HEK293T (cell line): Measurements from ENCODE around the gene TCN2.
"Not testable (repeated sequence)": the region's sequence is repeated elsewhere in the genome, so short reads cannot be mapped to it uniquely, and the experiment has no call there.

ENCODE experiments used
- CTCF ChIA-PET: fragments of 350-600 bp; formaldehyde crosslinking; extraction: SDS; loops from one replicate; lab custom pipeline; 2021; ENCODE audit warnings: antibody characterized with exemption, inconsistent platforms; lab: Yijun Ruan, JAX
- POLR2A ChIA-PET: fragments of 350-600 bp; formaldehyde crosslinking; extraction: SDS; loops from one replicate; lab custom pipeline; 2020; ENCODE audit warnings: antibody characterized with exemption, inconsistent platforms; lab: Yijun Ruan, JAX
- DNase-seq: peaks from one replicate; pipeline ENCODE4 v3.0.0; 2012; ENCODE audit warnings: mixed read lengths; ENCODE audit errors: extremely low spot score
- ARNT ChIP-seq: fragments of 450-650 bp; IDR thresholded peaks from 2 replicates; pipeline ENCODE4 v1.6.1; 2017; ENCODE audit warnings: mild to moderate bottlenecking
- BHLHE40 ChIP-seq: fragments of 450-650 bp; IDR thresholded peaks from 2 replicates; pipeline ENCODE4 v1.6.1; 2016; ENCODE audit warnings: mild to moderate bottlenecking, moderate library complexity, borderline replicate concordance
- CTBP1 ChIP-seq: fragments of 450-650 bp; IDR thresholded peaks from 2 replicates; pipeline ENCODE4 v1.6.1; 2016; ENCODE audit warnings: borderline replicate concordance
- ELF4 ChIP-seq: fragments of 450-650 bp; IDR thresholded peaks from 2 replicates; pipeline ENCODE4 v1.6.1; 2017; ENCODE audit warnings: antibody characterized with exemption
- FOXA1 ChIP-seq: fragments of 450-650 bp; IDR thresholded peaks from 2 replicates; pipeline ENCODE4 v1.6.1; 2016; ENCODE audit warnings: mild to moderate bottlenecking
- FOXK2 ChIP-seq: fragments of 450-650 bp; IDR thresholded peaks from 2 replicates; pipeline ENCODE4 v1.6.1; 2016; ENCODE audit warnings: mild to moderate bottlenecking
- FOXM1 ChIP-seq: fragments of 450-650 bp; IDR thresholded peaks from 2 replicates; pipeline ENCODE4 v1.6.1; 2017; ENCODE audit warnings: mild to moderate bottlenecking, borderline replicate concordance
- HDGF ChIP-seq: fragments of 450-650 bp; IDR thresholded peaks from 2 replicates; pipeline ENCODE4 v1.6.1; 2017; ENCODE audit warnings: antibody characterized with exemption, borderline replicate concordance
- L3MBTL2 ChIP-seq: fragments of 450-650 bp; conservative IDR thresholded peaks from 2 replicates; pipeline ENCODE4 v1.6.1; 2016; ENCODE audit warnings: mild to moderate bottlenecking
- LEF1 ChIP-seq: fragments of 450-650 bp; IDR thresholded peaks from 2 replicates; pipeline ENCODE4 v1.6.1; 2017; ENCODE audit warnings: mild to moderate bottlenecking, borderline replicate concordance
- NFRKB ChIP-seq: fragments of 450-650 bp; IDR thresholded peaks from 2 replicates; pipeline ENCODE4 v1.6.1; 2016; ENCODE audit warnings: mild to moderate bottlenecking, moderate library complexity
- SP1 ChIP-seq: fragments of 450-650 bp; IDR thresholded peaks from 2 replicates; pipeline ENCODE4 v1.6.1; 2017
- SUZ12 ChIP-seq: fragments of 450-650 bp; IDR thresholded peaks from 2 replicates; pipeline ENCODE4 v1.6.1; 2016; ENCODE audit warnings: mild to moderate bottlenecking
- TARDBP ChIP-seq: fragments of 450-650 bp; IDR thresholded peaks from 2 replicates; pipeline ENCODE4 v1.6.1; 2016
- ZNF384 ChIP-seq: fragments of 450-650 bp; IDR thresholded peaks from 2 replicates; pipeline ENCODE4 v1.6.1; 2016
- TF ChIP-seq, protein P1 (sequence below): fragments of 450-650 bp; IDR thresholded peaks from 2 replicates; pipeline ENCODE4 v1.6.1; 2016

The TCN2 gene

DNA sequence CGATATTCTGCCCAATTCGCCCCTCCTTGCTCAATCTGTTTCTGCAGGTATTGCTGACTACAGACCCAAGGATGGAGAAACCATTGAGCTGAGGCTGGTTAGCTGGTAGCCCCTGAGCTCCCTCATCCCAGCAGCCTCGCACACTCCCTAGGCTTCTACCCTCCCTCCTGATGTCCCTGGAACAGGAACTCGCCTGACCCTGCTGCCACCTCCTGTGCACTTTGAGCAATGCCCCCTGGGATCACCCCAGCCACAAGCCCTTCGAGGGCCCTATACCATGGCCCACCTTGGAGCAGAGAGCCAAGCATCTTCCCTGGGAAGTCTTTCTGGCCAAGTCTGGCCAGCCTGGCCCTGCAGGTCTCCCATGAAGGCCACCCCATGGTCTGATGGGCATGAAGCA is 19.4 kb downstream of the TCN2 start:
- DNase-seq: no peak
- ChIA-PET POLR2A (interaction anchor here (2.0 kb wide), 1 partner anchor 9 kb away, joined by 9 read pairs; the partner anchor contains the start of gene SLC35E4), CTCF (interaction anchor here (0.7 to 1.2 kb wide), 2 partner anchors 8 to 24 kb away, joined by 4 read pairs; no protein-coding TSS in a partner anchor)
- TF ChIP-seq BHLHE40: no peak
- TF ChIP-seq, protein P1, sequence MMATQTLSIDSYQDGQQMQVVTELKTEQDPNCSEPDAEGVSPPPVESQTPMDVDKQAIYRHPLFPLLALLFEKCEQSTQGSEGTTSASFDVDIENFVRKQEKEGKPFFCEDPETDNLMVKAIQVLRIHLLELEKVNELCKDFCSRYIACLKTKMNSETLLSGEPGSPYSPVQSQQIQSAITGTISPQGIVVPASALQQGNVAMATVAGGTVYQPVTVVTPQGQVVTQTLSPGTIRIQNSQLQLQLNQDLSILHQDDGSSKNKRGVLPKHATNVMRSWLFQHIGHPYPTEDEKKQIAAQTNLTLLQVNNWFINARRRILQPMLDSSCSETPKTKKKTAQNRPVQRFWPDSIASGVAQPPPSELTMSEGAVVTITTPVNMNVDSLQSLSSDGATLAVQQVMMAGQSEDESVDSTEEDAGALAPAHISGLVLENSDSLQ: no peak
- TF ChIP-seq FOXA1: no peak
- TF ChIP-seq ZNF384: no peak
- TF ChIP-seq LEF1: no peak
- no peak for TF ChIP-seq CTBP1
- no peak for TF ChIP-seq ARNT
- no peak for TF ChIP-seq HDGF
- no peak for TF ChIP-seq FOXM1
- no peak for TF ChIP-seq FOXK2
- no peak for TF ChIP-seq ELF4
- TF ChIP-seq TARDBP: no peak
- no peak for TF ChIP-seq NFRKB

DNA sequence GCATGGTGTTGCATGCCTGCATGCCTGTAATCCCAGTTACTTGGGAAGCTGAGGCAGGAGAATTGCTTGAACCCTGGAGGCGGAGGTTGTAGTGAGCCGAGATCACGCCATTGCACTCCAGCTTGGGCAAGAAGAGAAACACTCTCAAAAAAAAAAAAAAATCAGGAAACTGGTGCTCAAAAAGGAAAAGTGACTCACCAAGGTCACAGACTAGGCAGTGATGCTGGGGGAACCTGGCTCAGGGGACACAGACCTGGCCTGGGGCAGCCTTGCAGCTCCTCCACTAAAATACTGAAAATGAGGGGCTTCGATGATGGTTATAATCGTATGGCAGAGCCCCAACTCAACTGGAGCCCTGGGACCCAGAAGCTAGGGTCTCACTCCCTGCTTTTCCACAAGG is 20.5 kb downstream of the TCN2 start:
- TF ChIP-seq SUZ12 (no peak), LEF1 (no peak), FOXA1 (no peak), FOXK2 (no peak), ELF4 (no peak)
- ChIA-PET POLR2A (no interaction called here), CTCF (no interaction called here)
- no peak for DNase-seq

DNA sequence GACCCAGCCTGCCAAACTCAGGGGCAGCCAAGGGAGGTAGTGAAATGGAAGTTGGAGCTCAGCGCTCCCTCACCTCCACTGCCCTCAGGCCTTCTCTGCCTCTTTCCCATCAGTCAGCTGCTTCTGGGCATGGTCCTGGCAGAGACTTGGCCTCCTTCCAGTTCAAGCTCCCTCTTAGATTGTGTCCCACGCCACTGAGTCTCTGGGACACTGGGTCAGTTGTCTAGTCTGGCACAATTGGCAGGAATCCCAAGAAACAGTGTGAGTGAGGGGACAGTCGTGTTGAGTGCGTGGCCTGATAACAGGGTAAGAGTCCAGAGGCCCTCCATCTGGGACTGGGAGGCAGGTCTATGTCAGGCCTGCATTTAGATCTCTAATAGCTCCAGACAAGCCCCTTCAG is 21.5 kb downstream of the TCN2 start:
- TF ChIP-seq TARDBP (no peak), FOXK2 (no peak), FOXA1 (no peak), SP1 (no peak)
- TF ChIP-seq, protein P1: no peak
- DNase-seq: no peak
- ChIA-PET CTCF (no interaction called here), POLR2A (no interaction called here)

DNA sequence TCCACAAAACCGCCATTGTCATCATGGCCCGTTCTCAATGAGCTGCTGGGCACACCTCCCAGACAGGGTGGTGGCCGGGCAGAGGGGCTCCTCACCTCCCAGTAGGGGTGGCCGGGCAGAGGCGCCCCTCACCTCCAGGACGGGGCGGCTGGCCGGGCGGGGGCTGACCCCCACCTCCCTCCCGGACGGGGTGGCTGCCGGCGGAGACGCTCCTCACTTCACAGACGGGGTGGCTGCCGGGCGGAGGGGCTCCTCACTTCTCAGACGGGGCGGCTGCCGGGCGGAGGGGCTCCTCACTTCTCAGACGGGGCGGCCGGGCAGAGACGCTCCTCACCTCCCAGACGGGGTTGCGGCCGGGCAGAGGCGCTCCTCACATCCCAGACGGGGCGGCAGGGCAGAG is 24.5 kb downstream of the TCN2 start:
- POLR2A ChIA-PET, CTCF ChIA-PET: not testable (repeated sequence)

DNA sequence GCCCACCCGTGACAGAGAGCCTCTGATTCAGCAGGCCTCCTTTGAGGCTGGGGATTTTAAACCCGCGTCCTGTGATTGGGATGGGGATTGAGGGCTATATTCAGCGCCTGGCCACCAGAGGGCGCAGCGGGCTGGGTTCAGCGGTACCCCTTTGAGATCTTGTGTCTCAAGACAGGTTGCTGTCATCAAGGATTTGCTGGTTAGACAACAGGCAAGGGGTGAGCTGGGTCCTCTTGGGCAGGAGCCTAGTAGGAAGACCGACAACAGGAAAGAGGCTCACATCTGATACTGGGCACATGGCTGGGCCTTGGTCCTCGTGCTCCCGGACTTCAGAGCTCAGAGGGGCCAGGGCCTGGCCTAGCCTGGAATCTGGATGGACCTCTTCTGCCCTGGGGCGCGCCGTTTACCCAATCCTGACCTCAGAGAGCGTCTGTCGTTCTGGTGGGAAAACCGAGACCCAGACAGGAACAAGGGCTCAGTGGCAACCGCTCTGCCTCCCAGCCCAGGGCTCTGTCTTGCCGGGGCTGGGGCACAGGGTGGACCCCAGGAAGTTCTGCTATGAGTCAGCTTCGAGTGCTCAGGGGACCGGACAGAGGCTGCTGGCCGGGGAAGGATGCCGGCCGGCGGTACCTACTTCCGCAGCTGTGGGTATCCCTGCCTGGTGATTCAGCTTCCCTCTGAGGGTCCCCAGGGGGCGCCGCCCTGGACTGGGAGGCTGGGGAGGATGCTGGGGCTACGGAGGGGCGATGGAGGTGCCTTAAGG is 27.7 kb downstream of the TCN2 start:
- CTCF ChIA-PET: interaction anchor here (0.5 to 4.0 kb wide), 22 partner anchors 8 to 842 kb away, joined by 3 to 45 read pairs (median 4); partner anchors contain the start of gene TCN2
- POLR2A ChIA-PET: interaction anchor here (0.6 to 1.8 kb wide), 8 partner anchors 9 to 558 kb away, joined by 3 to 9 read pairs (median 4); partner anchors contain the start of genes PES1 and TCN2
- peak; percentile 93 for DNase-seq
- TF ChIP-seq FOXK2: no peak
- TF ChIP-seq SP1: no peak
- TF ChIP-seq L3MBTL2: peak; percentile 26; the same call in 1 of the 2 replicates
- no peak for TF ChIP-seq HDGF
- TF ChIP-seq TARDBP: no peak

More for the DNA sequence above, 24.5 kb downstream of the TCN2 start:
- DNase-seq: not testable (repeated sequence)

DNA sequence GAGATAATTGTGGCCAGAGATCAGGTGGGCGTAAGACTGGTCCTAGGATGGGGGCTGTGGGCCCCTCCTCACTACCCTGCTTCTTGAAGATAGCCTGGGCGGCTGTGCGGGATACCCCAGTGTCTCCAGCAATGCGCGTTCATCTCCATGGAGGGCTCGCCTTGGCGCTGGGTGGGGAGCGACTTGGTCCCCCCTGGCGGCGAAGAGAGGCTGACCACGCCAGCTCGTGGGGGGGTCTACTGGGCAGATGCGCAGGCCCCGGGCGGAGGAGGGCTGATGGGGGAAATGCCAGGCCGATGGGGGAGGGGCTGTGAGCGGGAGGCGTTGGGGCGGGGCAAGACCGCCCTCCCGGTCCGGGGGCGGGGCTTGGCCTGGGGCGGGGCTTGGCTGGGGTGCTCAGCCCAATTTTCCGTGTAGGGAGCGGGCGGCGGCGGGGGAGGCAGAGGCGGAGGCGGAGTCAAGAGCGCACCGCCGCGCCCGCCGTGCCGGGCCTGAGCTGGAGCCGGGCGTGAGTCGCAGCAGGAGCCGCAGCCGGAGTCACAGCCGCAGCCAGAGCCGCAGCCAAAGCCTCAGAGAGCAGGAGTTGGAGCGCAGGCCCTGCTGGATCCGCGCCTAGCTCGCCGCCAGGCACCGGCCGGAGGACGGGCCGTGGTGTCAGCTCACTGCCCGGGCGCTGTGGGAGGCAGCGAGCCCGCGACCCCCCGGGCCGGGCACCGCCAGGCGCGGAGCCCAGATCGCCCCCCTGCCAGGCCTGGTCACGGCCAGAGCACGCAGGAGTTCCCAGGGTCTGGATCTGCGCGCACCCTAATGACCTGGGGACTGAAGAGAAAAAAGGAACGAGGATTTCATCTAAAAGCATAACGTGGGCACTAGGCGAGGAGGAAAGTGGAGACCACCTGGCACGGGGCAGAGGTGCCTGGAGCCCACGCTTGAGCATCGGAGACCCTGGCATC is 28.6 kb downstream of the TCN2 start, which contains the start of gene SLC35E4:
TSS of gene SLC35E4 (plus strand) at position 509 of the 953 bp plus-strand sequence. CDS start 670 bp downstream, outside the sequence.
- ChIA-PET POLR2A (interaction anchor here (0.8 to 1.8 kb wide), 8 partner anchors 10 to 119 kb away, joined by 3 to 9 read pairs (median 4); partner anchors contain the start of gene TCN2), CTCF (interaction anchor here (0.7 to 4.0 kb wide), 14 partner anchors 9 to 284 kb away, joined by 3 to 45 read pairs (median 5); no protein-coding TSS in a partner anchor)
- peak; percentile 96 for DNase-seq
- TF ChIP-seq L3MBTL2: no peak
- TF ChIP-seq BHLHE40: no peak
- no peak; the same call in 1 of the 2 replicates for TF ChIP-seq FOXM1
- no peak for TF ChIP-seq LEF1
- TF ChIP-seq CTBP1: no peak
- TF ChIP-seq SP1: no peak
- TF ChIP-seq HDGF: no peak
- TF ChIP-seq FOXK2: no peak
- no peak for TF ChIP-seq FOXA1
- no peak for TF ChIP-seq ZNF384
- no peak for TF ChIP-seq ELF4
- TF ChIP-seq TARDBP: no peak
- TF ChIP-seq NFRKB: no peak
